ENCODE results near the gene CFAP70. TPM values are rescaled to one million over a fixed set of nuclear protein-coding genes. Genes with fewer than 3 reads are reported as not detected.

CFAP70 gene
- 1.2 and 1.7 TPM in 2 replicates for total RNA-seq

GRCh38 chr10:73358331-73359279 lies at the start of gene CFAP70:
TSS of gene CFAP70 (minus strand) at chr10:73358864. CDS start at chr10:73354796, 4,068 bp downstream.
- H3K36me3 Mint-ChIP-seq (ENCODE audit: low read depth) = peaks cover 7% of the 10 kb centered on the region
- peaks cover 2% of the 10 kb centered on the region for H3K27me3 Mint-ChIP-seq
- POLR2A ChIA-PET = interaction anchor here (0.6 to 2.6 kb wide), 4 partner anchors 54 to 507 kb away, joined by 3 to 10 read pairs (median 6); partner anchors contain the start of gene PPP3CB
- peaks cover 14% of the 10 kb centered on the region for H3K4me1 Mint-ChIP-seq
- intact Hi-C loops (cut with micrococcal nuclease) = loop anchor here (1.0 to 2.0 kb wide), 3 partner anchors 56 to 111 kb away; partner anchors contain the start of genes ANXA7, DNAJC9 and MRPS16
- TF ChIP-seq CTCF (IDR thresholded peaks at IDR 0.05) = no peak
- no peaks in the 10 kb centered on the region for H3K9me3 Mint-ChIP-seq
- peak within 1 kb of the TSS; percentile 97 for H3K4me3 Mint-ChIP-seq
- ATAC-seq (ENCODE audit: low read depth) (peak; percentile 98), DNase-seq (peak; percentile 77)
- CTCF ChIA-PET = interaction anchor here (1.5 kb wide), 1 partner anchor 261 kb away, joined by 3 read pairs; no protein-coding TSS in a partner anchor
- peak within 1 kb of the TSS; percentile 91 for H3K27ac Mint-ChIP-seq

GRCh38 chr10:73408061-73408460 lies 49.4 kb upstream of the CFAP70 start:
- peaks cover 30% of the 10 kb centered on the region for H3K36me3 Mint-ChIP-seq (ENCODE audit: low read depth)
- ChIA-PET POLR2A (no interaction called here), CTCF (no interaction called here)
- ATAC-seq (ENCODE audit: low read depth) = no peak
- H3K27ac Mint-ChIP-seq = no peak overlapping the region
- no peak for TF ChIP-seq CTCF (IDR thresholded peaks at IDR 0.05)
- intact Hi-C loops (cut with micrococcal nuclease) = no loop called here
- DNase-seq = no peak
- H3K9me3 Mint-ChIP-seq = no peaks in the 10 kb centered on the region
- no peak overlapping the region for H3K4me3 Mint-ChIP-seq
- H3K27me3 Mint-ChIP-seq = no peaks in the 10 kb centered on the region
- peaks cover 61% of the 10 kb centered on the region for H3K4me1 Mint-ChIP-seq

- ChIA-PET CTCF (no interaction called here), POLR2A (no interaction called here)
- no peaks in the 10 kb centered on the region for H3K9me3 Mint-ChIP-seq
- H3K4me3 Mint-ChIP-seq = no peak overlapping the region
- intact Hi-C loops (cut with micrococcal nuclease) = no loop called here
- TF ChIP-seq CTCF (IDR thresholded peaks at IDR 0.05) = no peak
- no peaks in the 10 kb centered on the region for H3K27me3 Mint-ChIP-seq
- H3K4me1 Mint-ChIP-seq = peaks cover 58% of the 10 kb centered on the region
- DNase-seq = no peak
- peaks cover 27% of the 10 kb centered on the region for H3K36me3 Mint-ChIP-seq (ENCODE audit: low read depth)
- H3K27ac Mint-ChIP-seq = no peak overlapping the region
- no peak for ATAC-seq (ENCODE audit: low read depth)
Measured at GRCh38 chr10:73407495-73407894, 48.8 kb upstream of the CFAP70 start.

- Mint-ChIP-seq H3K9me3 (no peaks in the 10 kb centered on the region), H3K36me3 (ENCODE audit: low read depth) (peaks cover 27% of the 10 kb centered on the region), H3K4me3 (no peak overlapping the region), H3K27ac (no peak overlapping the region), H3K27me3 (no peaks in the 10 kb centered on the region), H3K4me1 (peaks cover 51% of the 10 kb centered on the region)
- ATAC-seq (ENCODE audit: low read depth) (no peak), DNase-seq (no peak)
- ChIA-PET POLR2A (no interaction called here), CTCF (no interaction called here)
- TF ChIP-seq CTCF (IDR thresholded peaks at IDR 0.05) = no peak
- intact Hi-C loops (cut with micrococcal nuclease) = no loop called here
Measured at GRCh38 chr10:73406846-73407245, 48.2 kb upstream of the CFAP70 start.

- ChIA-PET POLR2A (no interaction called here), CTCF (no interaction called here)
- Mint-ChIP-seq H3K27ac (no peak overlapping the region), H3K4me3 (no peak overlapping the region), H3K27me3 (no peaks in the 10 kb centered on the region), H3K36me3 (ENCODE audit: low read depth) (peaks cover 27% of the 10 kb centered on the region), H3K9me3 (no peaks in the 10 kb centered on the region), H3K4me1 (peaks cover 43% of the 10 kb centered on the region)
- no peak for TF ChIP-seq CTCF (IDR thresholded peaks at IDR 0.05)
- no peak for DNase-seq
- ATAC-seq (ENCODE audit: low read depth) = no peak
- intact Hi-C loops (cut with micrococcal nuclease) = no loop called here
Measured at GRCh38 chr10:73405556-73405955, 46.9 kb upstream of the CFAP70 start.
